ENCODE results near the gene WDR83.
A peak's percentile ranks its signal among the peaks of the same experiment; 100 is the strongest.
"Not testable (repeated sequence)": the region's sequence is repeated elsewhere in the genome, so short reads cannot be mapped to it uniquely, and the experiment has no call there.

The WDR83 gene, protein sequence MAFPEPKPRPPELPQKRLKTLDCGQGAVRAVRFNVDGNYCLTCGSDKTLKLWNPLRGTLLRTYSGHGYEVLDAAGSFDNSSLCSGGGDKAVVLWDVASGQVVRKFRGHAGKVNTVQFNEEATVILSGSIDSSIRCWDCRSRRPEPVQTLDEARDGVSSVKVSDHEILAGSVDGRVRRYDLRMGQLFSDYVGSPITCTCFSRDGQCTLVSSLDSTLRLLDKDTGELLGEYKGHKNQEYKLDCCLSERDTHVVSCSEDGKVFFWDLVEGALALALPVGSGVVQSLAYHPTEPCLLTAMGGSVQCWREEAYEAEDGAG

DNA sequence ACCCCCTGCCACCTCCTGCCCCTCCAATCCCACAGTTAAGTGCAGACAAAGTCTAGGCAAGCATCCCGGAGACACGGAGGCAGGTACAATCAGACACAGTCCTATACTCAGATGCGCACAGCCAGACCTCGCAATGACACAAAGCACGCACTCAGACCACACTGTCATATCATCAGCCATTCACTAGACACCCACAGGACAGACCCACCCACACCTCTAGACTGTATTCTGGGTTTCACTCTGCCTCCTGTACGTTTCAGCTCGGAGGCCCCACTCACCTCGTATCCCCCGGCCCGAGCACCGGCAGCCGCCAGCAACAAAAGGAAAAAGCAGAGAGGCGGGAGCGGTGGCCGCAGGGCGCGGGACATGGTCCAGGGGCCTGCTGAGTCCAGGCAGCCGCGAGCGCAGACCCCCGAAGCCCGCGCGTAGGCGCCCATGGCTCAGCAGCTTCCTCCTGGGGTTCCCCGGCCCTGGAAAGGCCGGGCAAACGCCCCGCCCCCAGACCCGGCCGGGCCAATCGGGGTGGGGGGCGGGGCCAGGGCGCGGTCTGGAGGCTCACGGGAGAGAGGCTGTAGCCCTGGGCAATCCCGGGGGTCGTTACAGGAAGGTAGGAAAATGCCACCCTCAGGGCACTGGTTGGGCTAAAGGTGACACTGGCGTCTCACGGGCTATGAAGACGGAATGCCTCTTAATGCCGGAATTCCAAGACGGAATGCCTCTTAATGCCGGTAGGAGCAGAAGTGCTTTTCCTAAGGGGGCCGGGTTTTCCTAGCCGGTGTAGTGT lies at the start of gene WDR83, which contains the start of gene MAN2B1:
Gene WDR83, plus strand, starts transcription at position 543 of the 784 bp plus-strand sequence. CDS start 2,984 bp downstream, outside the sequence.
Gene MAN2B1, minus strand, starts transcription at position 478 of the 784 bp plus-strand sequence. Its CDS starts 41 bp downstream, at position 437.
- DNase-seq (ENCODE audit: low spot score): peak; percentile 95

DNA sequence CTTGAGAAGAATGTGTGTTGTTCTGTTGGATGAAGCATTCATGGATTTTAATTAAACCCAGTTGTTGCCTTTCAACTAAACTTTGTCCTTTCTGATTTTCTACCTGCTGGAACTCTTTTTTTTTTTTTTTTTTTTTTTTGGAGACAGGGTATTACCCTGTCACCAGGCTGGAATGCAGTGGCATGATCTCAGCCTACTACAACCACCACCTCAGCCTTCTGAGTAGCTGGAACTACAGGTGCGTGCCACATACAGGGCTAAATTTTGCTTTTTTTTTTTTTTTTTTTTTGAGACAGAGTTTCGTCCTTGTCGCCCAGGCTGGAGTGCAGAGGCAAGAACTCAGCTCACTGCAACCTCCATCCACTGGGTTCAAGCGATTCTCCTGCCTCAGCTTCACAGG lies 49.0 kb upstream of the WDR83 start:
- no peak for DNase-seq (ENCODE audit: low spot score)

DNA sequence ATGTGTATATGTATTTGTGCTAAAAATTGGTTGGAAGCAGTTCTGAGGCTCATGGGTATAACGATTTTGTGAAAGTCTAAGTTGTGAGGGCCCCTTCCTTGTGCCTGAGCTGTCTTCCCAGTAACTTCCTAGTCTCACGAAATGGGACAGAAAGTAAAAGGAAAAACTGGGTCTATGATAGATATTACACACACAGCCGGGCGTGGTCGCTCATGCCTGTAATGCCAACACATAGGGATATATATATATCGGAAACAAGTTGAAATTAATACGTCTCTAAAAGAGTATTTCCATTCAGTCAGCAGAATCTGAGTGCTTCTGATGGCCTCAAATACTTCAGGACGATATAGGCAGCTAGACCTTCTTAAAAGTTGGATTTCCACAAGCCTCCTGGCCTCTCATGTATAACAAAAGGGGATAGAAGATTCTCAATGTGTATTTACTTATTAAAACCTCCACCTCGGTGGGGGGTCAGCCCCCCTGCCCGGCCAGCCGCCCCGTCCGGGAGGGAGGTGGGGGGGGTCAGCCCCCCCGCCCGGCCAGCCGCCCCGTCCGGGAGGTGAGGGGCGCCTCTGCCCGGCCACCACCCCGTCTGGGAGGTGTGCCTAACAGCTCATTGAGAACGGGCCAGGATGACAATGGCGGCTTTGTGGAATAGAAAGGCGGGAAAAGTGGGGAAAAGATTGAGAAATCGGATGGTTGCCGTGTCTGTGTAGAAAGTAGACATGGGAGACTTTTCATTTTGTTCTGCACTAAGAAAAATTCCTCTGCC lies 45.2 kb upstream of the WDR83 start:
- DNase-seq (ENCODE audit: low spot score): not testable (repeated sequence)

DNA sequence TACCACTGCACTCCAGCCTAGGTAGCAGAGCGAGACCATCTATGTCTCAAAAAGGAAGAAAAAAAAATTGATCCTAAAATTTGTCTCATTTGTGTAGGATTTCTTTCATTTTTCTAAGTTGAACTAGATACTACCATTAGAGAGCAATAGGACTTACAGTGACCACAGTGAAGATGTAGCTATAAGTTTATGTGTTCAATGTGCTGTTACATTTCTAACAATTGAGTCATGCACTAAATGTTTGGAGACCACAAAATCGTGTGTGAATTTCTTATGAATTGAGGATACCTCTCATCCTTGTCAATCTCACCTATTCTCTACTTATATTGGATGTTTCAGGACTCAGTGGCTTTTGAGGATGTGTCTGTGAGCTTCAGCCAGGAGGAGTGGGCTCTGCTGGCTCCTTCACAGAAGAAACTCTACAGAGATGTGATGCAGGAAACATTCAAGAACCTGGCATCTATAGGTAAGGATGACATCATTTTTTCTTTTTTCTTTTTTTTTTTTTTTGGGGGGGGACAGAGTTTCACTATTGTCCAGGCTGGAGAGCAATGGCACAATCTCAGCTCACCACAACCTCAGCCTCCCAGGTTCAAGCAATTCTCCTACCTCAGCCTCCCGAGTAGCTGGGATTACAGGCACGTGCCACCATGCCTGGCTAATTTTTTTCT lies 43.1 kb upstream of the WDR83 start:
- DNase-seq (ENCODE audit: low spot score): no peak

DNA sequence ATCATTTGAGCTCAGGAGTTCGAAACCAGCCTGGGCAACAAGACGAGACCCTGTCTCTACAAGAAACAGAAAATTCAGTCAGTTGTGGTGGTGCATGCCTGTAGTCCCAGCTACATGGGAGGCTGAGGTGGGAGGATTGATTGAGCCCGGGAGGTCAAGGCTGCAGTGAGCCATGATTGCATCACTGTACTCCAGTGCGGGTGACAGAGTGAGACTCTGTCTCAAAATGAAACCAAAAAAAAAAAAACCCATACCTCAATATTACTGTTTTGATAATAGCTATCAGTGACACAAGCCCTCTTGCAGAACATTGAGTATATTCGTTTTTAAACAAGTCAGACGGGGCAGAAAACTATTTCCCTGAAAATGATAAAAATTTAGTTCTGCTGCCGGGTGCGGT lies 39.6 kb upstream of the WDR83 start:
- no peak for DNase-seq (ENCODE audit: low spot score)

DNA sequence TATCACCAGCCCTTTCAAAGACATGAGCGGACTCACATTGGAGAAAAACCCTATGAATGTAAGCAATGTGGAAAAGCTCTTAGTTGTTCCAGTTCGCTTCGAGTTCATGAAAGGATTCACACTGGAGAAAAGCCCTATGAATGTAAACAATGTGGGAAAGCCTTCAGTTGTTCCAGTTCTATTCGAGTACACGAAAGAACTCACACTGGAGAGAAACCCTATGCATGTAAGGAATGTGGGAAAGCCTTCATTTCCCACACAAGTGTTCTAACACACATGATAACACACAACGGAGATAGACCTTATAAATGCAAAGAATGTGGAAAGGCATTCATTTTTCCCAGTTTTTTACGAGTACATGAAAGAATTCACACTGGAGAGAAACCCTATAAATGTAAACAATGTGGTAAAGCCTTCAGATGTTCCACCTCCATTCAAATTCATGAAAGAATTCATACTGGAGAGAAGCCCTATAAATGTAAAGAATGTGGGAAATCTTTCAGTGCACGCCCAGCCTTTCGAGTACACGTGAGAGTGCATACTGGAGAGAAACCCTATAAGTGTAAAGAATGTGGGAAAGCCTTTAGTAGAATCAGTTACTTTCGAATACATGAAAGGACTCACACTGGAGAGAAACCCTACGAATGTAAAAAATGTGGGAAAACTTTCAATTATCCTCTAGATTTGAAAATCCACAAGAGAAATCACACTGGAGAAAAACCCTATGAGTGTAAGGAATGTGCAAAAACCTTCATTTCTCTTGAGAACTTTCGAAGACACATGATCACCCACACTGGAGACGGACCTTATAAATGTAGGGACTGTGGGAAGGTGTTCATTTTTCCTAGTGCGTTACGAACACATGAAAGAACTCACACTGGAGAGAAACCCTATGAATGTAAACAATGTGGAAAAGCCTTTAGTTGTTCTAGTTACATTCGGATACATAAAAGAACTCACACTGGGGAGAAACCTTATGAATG lies 38.3 kb upstream of the WDR83 start:
- DNase-seq (ENCODE audit: low spot score): no peak

DNA sequence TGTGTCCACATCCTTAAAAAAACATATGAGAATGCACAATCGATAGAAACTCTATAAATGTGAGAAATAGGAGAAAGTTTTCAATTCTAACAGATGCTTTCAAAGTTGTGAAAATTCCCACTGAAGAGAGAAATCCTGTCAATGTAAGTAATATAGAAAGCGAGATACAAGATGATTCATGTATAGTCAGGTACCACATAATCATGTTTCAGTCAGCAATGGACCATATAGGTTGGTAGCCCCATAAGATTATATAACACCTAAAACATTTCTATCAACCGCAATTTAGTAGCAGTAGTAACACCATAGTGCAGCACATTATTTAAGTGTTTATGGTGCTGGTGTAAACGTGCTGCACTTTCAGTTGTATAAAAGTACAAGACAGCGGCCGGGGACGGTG lies 37.4 kb upstream of the WDR83 start:
- no peak for DNase-seq (ENCODE audit: low spot score)

DNA sequence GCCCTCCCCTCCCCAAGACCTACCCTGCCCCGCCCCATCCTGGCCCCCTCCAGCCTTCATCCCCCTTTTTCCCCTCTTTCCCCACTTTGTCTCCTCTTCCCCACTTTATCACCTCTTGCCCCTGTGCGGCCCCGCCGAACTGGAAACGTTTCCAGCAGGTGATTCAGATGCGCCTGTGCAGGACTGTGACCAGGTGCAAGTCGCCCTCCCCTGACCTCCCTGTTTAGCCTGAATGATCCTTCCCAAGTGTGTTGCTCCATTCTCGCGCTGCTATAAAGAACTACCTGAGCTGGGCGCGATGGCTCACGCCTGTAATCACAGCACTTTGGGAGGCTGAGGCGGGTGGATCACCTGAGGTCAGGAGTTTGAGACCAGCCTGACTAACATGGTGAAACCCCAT lies 30.0 kb upstream of the WDR83 start:
- DNase-seq (ENCODE audit: low spot score): no peak

DNA sequence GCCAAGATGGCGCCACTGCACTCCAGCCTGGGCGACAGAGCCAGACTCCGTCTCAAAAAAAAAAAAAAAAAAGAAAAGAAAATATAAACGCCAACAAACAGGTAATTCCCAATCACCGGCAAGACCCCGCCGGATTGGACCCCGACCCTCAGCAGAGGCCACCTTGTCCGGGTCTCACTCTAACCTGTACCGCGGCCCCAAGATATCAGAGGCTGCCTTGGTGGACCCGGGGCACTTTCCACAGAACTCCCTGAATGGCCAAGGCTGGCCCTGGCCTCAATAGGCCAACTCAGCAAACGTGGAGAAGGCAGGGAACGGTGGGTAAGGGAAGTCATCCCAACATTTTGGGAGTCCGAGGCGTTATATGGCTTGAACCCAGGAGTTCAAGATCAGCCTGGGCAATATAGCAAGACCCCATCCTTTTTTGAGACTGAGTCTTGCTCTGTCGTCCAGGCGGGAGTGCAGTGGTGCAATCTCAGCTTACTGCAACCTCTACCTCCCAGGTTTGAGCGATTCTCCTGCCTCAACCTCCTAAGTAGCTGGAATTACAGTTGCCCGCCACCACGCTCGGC lies 27.9 kb upstream of the WDR83 start:
- no peak for DNase-seq (ENCODE audit: low spot score)

DNA sequence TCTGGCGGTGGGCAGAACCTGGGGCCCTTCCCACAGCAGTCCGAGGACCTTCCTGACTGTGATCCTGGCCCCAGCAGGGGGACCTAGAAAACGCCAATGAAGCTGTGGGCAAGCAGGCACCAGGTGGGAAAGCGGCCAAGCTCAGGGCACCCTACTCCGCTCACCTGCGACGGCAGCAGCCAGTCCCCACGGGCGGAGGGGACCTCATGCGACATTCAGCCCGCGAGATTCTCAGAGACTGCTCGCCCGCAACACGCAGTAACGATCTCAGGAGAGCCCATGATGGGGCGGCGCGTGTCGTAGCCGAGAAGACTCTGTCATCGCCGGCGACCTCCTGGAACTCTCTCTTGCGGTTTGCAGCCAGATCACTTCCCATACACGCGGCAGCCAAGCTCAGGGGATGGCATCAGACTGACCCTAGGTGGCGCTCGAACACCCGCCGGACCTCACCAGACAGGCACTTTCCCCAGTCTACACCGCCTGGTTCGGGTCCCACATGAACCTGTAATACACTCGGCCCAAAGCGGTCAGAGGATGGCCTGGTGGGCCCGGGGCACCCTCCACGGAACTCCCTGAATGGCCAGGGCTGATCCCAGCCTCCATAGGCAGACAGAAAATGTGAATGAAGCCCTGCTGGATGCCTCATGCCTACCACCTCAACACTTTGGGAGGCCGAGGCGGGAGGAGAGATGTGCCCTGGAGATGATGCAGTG lies 26.6 kb upstream of the WDR83 start:
- peak; percentile 86 for DNase-seq (ENCODE audit: low spot score)

DNA sequence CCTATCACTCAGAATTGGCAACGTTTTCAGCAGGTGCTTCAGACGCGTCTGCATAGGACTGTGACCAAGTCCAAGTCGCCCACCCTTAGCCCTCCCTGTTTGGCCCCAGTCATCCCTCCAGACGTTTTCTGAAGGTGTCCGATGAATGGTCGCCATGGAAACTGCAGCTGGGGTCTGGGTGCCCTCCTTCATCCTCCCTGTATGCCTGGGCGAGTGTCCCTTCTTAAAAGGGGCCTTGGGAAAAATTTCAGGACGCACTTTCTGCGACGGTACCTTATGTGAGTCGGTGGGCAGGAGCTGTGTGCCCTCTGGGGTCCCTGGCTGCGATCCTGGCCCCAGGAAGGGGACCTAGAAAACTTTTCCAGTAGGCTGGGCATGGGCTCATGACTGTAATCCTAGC lies 25.2 kb upstream of the WDR83 start:
- DNase-seq (ENCODE audit: low spot score): no peak

DNA sequence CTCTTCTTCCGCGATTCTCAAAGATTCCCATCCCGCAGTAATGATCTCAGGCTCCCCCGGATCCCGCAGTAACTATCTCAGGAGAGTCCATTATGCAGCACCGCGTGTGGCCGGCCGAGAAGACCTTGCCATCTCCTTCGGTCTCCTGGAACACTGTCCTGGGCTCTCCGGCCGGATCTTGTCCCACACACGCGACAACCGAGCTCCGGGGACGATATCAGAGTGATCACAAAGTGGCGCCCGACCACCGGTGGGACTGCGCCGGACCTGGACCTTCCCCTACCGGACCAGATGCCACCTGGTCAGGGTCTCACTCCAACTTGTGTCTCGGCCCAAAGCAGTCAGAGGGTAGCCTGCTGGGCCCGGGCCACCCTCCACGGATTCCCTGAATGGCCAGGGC lies 24.1 kb upstream of the WDR83 start:
- DNase-seq (ENCODE audit: low spot score): no peak

DNA sequence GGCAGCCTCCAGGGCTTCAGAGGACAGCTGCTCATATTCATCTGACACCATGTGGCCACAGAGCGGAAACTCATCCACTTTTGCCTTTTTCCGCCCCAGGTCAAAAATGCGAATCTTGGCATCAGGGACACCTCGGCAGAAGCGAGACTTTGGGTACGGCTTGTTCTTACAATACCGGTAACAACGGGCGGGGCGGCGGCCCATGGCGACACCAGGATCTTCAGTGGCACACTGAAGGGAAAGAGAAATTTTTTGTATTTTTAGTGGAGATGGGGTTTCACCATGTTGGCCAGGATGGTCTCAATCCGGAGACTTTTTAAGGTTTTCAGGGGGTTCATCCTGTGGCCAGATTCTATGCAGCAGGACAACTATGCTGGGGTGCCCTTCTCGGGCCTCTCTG lies 22.9 kb upstream of the WDR83 start:
- DNase-seq (ENCODE audit: low spot score): not testable (repeated sequence)

DNA sequence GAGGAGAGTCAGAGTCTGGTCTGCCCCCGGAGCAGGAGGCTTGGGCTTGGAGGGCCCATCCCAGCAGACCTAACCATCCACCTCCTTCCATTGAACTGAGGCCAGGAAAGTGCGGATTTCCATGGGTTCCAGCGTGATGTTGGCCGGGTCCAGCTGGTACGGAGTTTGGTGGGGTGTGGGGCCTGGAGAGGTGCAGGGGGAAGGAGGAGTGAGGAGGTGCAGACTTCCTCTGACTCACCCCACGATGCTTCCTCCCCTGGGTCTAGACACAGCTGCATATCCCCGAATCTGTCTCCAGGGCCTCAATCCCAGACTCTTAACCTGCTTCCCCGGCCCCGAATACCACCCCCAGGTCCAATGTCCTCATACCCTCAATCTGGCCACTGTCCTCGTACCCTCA lies 20.1 kb upstream of the WDR83 start:
- DNase-seq (ENCODE audit: low spot score): no peak

DNA sequence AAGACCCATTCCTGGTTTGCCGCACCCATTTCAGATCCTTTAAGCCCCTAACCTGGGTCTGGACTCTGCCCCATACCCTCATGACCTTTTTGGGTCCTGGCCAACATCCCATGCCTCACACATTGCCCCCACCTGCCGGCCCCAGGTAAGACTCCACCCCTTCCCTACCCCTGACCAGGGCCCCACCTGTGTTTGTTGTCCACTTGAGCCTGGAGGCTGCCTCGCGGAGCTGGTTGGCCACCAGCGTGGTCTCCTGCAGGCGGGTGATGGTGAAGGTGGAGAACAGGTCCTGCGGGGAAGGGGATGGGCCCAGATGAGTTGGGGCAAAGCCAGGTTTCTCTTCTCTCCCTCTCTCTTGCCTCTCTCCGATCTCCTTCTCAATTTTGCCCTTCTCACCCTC lies 19.6 kb upstream of the WDR83 start:
- no peak for DNase-seq (ENCODE audit: low spot score)

DNA sequence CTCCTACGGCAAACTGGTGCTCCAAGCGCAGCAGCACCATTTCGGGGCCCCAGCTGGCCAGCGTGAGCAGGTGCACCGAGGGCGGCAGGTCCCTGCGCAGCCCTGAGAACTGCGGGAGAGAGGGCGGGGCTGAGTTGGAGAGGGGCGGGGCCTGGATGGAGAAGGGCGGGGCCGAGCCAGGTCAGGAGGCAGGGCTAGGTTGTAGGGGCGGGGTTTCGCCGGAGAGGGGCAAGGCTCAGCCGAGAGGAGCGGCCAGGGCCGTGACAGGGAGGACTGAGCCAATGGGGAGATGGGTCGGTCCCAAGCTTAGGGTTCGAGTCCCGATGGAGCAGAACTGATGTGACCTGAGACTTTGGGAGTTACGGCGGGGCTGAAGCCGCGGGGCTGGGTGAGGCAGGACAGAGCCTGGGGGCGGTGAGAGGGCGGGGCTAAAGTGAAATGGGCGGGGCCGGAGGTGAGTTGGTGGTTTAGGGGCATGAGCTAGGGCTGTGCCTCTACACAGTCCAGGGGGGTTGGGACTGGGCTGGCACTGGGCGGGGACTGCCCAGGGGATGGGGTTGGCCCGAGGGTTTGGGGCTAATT lies 19.0 kb upstream of the WDR83 start:
- no peak for DNase-seq (ENCODE audit: low spot score)

DNA sequence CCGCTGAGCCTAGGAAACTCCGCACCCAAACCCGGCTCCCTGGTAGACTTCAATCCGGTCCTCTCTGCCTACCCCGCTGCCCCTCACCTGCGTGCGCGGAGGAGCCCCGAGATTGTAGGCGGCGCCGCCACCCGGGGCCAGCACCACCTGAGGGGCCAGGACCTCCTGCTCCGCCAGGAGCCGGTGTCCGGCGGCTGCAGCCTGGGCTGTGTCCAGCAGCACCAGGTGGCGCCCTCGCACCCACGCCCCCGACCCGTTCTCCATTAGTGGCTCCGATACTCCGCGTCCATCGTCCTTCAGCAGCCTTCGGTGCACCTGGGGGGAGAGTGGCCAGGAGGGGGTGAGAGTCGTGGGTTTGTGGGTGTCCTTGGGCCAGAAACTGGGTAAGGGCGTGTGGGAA lies 18.5 kb upstream of the WDR83 start:
- no peak for DNase-seq (ENCODE audit: low spot score)

DNA sequence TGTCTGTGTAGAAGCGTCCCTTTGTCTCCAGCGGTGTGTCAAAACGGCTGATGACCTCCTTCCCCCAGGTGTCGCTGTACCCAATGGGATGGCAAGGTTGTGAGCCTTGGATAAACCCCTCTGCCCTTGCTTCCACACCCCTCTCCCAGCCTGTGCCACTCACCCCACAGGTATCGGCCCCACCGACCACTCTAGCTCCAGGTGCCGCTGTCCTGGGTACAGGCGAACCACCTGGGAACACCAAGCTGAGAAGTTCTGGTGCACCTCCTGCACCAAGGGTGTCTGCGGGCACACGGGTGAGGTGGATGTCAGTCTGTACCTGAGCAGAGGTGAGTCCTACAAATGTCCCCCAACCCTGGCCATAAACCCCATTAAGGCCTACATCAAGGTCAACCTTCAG lies 16.7 kb upstream of the WDR83 start:
- DNase-seq (ENCODE audit: low spot score): no peak

DNA sequence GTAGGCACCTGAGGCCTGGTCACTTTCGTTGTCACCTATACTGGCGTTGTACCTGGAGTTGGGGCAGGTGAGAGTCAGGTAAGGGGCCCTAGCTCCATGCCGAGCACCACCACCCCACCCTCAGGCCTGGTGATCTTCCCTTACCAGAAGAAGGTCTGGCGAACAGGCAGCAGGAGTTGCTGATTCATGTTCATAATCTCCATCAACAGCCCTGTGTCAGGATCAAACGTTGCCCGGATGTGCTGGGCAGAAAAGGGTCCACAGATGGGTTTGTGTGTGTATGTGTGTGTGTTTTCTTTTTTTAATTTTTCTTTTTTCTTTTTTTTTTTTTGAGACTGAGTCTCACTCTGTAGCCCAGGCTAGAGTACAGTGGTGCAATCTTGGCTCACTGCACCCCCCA lies 14.4 kb upstream of the WDR83 start:
- no peak for DNase-seq (ENCODE audit: low spot score)

DNA sequence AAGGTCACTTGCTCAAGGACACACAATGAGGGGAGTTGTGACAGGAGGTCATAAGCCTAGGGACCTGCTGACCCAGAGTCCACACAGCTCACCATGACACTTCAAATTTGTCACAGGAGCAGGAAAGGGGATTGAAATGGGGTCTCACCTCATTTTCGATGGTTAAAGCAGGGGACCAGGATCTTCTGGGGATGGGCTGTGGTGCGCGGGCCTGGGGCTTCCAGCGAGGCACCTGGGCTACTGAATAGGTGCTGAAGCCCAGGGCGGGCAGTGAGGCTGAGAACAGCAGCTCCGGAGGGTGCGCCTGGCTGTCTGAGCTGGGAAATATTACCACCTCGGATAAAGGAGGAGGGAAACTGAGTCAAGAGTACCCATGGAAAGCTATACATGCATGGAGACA lies 11.1 kb upstream of the WDR83 start:
- no peak for DNase-seq (ENCODE audit: low spot score)

All from germinal center (tissue), 1 donor.